RKO (cell line): ENCODE data around the gene XRCC5.
"Not testable (repeated sequence)": the region's sequence is repeated elsewhere in the genome, so short reads cannot be mapped to it uniquely, and the experiment has no call there.

Experiments used
- DNase-seq: peaks from one replicate; pipeline ENCODE4 v3.0.0-alpha.2; 2016; ENCODE audit warnings: low spot score

Gene XRCC5

GRCh38 chr2:216108967-216109921, at the start of gene XRCC5:
Gene XRCC5 (plus strand): TSS chr2:216109348. CDS start chr2:216109437, 89 bp downstream.
- DNase-seq: peak; percentile 95

DNA sequence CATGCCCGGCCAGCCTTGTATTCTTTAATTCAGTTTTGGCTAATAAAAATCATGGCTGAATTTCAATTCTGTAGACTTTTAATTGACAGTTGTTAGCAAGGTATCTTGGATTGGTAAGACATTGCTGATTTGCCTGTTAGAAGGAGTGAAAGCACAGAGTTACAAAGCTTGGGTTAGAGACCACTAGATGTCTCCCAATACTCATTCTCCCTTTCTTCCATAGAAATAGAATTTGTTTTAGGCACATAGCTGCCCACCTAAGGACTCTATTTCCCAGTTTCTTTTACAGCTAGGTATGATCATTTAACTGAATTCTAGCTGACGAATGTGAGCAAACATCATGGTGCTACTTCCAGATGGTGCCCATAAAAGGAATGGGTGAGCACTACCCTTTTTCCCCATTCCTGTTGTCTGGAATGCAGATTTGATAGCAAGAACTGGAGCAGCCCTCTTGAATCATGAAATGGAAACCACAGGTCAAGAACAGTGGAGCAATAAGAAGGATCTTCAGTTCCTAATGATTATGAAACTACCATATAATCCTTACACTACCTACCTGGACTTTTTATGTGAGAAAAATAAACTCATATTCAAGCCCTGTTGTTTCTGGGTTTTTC, 45.0 kb upstream of the XRCC5 start:
- no peak for DNase-seq

- no peak for DNase-seq
Observed at GRCh38 chr2:216064665-216065064, 44.5 kb upstream of the XRCC5 start.

- DNase-seq: no peak
Observed at GRCh38 chr2:216066230-216066629, 42.9 kb upstream of the XRCC5 start.

DNA sequence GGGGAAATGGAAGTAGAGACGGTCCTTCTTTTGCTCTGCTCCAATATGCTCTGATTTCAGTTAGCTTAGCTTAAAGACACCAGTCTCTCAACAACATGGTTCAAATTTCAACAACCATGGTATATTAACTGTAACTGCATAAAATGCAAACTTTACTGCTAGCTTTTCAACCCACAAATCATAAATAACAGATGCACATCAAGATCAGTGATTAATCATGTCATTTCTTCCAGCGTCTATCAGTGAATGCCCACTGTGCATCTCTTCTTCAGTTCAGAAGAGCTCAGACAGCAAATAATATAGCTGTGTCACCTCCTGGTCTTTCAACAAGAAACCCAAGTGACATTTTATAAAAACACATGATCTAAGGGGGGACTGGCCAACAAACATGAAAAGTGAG, 40.1 kb upstream of the XRCC5 start:
- no peak for DNase-seq

DNA sequence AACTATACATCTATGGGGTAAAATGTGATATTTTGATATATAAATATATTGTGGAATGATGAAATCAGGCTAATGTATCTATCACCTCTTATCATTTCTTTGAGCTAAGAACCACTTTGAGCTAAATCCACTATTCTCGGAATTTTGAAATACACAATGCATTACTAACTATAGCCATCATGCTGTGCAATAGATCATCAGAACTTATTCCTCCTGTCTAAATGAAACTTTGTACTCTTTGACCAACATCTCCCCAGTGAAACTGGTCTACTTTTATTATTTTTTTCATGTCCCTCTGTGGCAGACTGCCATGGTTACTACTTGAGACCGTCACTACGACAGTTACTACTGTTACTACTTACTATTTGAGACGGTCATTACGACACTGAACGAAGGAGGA, 39.0 kb upstream of the XRCC5 start:
- DNase-seq: no peak

DNA sequence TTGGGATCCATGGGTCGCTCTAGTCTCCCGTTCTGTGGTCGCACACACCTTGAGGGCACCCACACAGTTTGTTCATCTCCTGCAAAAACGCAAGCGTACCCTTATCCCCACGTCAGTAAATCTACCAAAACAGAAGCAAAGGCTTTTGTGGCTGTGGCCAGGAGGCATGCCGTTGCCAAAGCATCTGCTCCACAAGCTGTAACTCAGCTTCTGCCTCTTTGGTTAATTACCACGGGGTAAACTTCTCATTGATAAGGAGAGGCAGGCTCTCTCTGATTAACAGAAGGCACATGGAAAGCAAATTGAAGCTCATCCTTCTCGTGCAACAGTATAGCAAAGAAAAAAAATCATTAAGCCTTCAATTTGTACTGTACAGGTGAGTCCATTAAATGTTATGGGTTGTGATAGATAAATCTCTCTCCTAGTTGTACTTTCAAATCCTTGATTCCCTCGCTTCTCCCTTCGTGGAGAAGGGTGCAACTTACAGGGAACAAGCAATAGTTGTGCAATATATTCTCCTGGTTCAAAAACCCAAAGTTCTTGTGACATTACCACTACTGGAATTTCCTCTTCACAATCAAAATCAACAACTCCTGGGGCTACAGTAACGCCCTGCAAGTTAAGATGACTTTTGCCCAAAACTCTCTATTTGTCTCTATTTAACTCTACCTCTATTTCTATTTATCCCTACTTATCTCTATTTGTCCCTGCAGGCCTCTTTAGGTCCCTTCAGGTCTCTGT, 37.9 kb upstream of the XRCC5 start:
- no peak for DNase-seq

GRCh38 chr2:216072473-216072872, 36.7 kb upstream of the XRCC5 start:
- no peak for DNase-seq

GRCh38 chr2:216073773-216074172, 35.4 kb upstream of the XRCC5 start:
- no peak for DNase-seq

DNA sequence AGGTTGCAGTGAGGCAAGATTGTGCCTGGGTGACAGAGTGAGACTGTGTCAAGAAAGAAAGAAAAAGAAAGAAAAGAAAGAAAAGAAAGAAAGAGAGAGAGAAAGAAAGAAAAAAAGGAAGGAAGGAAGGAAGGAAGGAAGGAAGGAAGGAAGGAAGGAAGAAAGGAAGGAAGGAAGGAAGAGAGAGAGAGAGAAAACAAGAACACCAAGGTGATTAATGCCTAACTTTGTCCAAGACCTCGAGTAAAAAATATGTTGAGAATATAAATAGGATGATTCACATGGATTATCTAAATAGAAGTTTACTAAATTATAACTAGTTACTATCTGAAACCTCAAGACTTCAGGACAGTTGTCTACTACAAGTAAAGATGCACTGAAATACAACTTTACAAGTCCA, 34.8 kb upstream of the XRCC5 start:
- no peak for DNase-seq

- DNase-seq: no peak
Observed at GRCh38 chr2:216074794-216075193, 34.4 kb upstream of the XRCC5 start.

DNA sequence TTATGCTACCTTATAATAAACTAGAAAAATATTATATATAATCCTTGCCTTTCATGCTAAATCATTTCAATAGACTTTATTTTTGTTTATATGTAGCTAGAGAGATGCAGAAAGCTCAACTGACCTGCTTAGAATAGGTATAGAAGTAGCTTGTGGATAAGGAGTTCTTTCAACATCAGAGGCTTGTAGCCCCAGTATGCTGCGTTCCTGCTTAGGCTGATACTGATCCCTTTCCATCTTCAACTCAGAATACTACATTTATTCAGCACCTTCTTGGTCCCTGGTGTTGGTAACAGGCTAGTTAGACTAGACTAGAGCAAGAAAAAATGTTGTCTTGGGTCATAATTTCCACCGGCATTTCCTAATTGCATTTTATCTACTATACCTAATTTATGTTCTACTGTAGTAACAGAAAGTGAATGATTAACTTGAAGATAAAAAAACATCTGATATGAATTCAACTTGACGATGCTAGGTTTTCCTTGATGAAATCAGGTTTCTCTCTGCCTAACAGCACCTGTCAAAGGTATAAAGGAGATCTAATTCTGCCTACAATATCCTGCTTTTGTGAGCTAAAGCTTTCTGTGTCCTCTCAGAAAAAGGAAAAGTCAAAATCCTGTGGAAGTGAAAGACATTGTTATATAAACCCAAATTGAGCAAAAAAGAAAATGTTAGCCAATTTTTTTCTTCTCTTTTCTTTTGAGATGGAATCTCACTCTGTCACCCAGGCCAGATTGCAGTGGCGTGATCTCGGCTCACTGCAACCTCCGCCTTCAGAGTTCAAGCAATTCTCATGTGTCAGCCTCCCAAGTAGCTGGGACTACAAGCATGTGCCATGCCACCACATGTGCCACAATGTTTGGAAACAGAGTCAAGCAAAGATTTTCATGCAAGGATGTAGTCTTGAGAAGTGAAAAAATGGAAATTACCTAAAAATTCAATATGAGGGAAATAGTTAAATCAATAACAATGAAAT, 33.4 kb upstream of the XRCC5 start:
- no peak for DNase-seq

DNA sequence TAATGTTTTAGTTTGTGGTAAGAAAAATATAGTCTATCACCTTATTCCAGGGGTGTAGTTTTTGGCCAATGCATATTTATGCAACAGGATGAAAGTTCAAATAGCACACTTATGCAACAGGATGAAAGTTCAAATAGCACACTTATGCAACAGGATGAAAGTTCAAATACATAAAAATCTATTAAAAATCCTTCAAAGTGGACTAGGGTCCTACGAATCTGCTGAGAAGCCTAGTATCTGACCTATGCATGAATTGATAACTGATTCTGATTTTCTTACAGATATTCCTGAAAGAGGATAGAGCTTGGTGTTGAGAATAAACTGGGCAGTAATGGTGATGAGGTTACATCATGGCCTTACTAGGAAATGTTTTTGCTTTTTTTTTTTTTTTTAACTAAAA, 30.4 kb upstream of the XRCC5 start:
- no peak for DNase-seq

GRCh38 chr2:216080048-216080447, 29.1 kb upstream of the XRCC5 start:
- not testable (repeated sequence) for DNase-seq

GRCh38 chr2:216081012-216081411, 28.1 kb upstream of the XRCC5 start:
- DNase-seq: no peak

DNA sequence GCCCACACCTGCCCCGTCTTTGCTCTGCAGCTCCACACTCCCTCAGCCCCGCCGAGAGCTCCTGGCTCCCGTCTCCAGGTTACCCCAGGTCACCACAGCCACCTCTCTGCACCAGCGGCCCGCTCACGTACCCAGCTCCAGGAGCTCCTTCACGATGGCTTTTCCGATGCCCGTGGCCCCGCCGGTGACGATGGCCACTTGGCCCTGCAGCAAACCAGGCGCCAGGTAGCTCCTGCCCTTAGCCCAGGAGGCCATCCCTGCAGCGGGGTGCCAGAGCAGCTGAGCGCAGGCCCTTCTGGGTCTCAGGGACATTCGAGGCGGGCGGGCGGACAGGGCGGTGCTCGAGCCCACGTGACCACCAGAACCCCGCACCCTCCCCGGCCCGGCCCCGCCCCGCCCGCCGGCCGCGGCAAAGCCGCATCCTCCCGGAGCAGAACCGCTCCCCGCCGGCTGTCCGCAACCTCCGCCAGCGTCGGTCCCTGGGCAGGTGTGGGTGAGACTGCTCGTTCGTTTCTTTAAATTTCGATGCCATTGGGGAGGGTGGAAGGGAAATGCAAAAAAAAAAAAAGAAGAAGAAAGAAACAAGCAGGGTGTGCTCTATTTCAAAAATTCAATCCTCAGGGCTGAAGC, 27.5 kb upstream of the XRCC5 start, which contains the start of the genes PECR and TMEM169:
PECR (minus strand) TSS at position 323 of the 630 bp plus-strand sequence; CDS start at position 255, 68 bp downstream.
TMEM169 (plus strand) TSS at position 433 of the 630 bp plus-strand sequence. CDS start 14,045 bp downstream, outside the sequence.
- DNase-seq: peak; percentile 71

GRCh38 chr2:216082117-216082711, 26.9 kb upstream of the XRCC5 start:
- DNase-seq: no peak

DNA sequence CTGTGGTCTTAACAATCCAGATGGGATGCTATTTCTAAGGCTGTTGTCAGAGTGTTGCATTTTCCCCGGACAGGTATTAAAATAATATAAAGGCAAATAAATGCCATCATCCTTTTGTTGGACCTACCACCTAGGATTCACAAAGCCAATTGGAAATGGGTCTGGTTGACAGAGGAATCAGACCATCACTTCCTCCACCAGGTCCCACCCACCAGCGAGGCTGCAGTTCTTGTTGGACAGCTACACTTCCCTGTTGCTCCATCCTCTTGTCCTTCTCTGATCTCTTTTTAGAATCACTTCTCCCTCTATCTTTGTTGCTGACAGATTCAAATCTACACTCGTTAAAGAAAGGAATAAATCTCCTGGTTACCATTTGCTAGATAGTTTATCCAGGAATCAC, 26.3 kb upstream of the XRCC5 start:
- DNase-seq: no peak

DNA sequence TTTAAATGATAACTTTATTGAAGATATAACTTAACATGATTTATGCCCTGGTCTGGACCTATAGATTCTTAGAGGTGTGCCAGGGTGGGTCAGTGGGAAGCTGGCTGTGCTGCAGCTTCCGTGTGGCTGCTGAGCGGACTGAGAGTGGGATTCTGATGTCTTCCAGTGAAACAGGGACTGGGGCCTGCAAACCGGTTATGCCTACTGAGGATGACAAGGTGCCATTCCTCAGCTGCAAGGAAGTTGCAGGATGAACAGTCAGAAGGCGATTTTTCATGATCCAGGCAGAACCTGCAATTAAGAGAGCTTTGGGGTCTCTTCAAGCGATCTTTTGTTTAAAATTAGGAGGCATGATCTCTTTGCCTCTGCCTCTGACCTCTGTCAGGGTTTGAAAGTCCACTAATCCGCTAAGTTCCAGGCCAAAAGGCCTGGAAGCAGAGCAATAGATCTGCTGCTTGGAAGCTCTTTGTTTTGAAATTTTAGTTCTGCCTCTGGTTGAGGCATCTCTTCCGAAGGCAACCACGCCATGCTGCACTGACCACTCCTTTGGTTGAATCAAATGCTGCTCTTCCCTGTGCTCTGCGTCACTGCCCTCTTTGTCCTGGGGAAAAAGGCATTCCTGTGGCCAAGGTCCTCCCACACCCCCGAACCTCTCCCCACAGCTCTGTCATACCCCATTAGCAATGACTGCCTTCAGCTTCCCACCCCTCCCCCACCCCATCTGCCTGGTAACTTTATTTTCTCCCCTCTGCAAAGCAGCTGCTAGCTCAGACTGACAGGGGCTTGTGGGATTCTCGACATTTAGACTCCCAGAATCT, 25.5 kb upstream of the XRCC5 start:
- no peak for DNase-seq
